ENCODE data around the gene CDK11B.
"Not testable (repeated sequence)": the region's sequence is repeated elsewhere in the genome, so short reads cannot be mapped to it uniquely, and the experiment has no call there.

Gene CDK11B

GRCh38 chr1:1598051-1598719, 60.6 kb downstream of the CDK11B start:
- no peak overlapping the region for H3K27ac ChIP-seq (ENCODE audit: low read depth, low read length)
- H3K79me2 ChIP-seq (ENCODE audit: control insufficient read depth, low read length): no peaks in the 10 kb centered on the region
- peaks cover 48% of the 10 kb centered on the region for H3K27me3 ChIP-seq (ENCODE audit: control insufficient read depth, low read length)
- 0 out of 2 replicates have a peak overlapping the region, but pooled peaks have one; percentile 16 for H3K4me2 ChIP-seq (ENCODE audit: low read length)
- peaks cover 19% of the 10 kb centered on the region for H3K4me1 ChIP-seq (ENCODE audit: control insufficient read depth, low read length)
- TF ChIP-seq CTCF (IDR thresholded peaks at IDR 0.05; ENCODE audit: low read depth, low read length, poor library complexity, severe bottlenecking) (no peak), EZH2phosphoT487 (IDR thresholded peaks at IDR 0.05; ENCODE audit: borderline replicate concordance, low read length) (no peak)
- H3K9me3 ChIP-seq (ENCODE audit: control insufficient read depth, insufficient read depth, low read length): no peaks in the 10 kb centered on the region
- no peaks in the 10 kb centered on the region; the same call in 1 of the 2 replicates for H3F3A ChIP-seq (ENCODE audit: control insufficient read depth, insufficient read depth)
- no peak overlapping the region for H3K4me3 ChIP-seq (ENCODE audit: low read length)
- H4K20me1 ChIP-seq (ENCODE audit: control insufficient read depth, insufficient read depth, low read depth, low read length): 0 out of 2 replicates have a peak, but pooled peaks cover 3% of the 10 kb centered on the region
- H3K9me2 ChIP-seq (replicated peaks; ENCODE audit: control insufficient read depth, low read length): no peaks in the 10 kb centered on the region
- H3K36me3 ChIP-seq (ENCODE audit: control insufficient read depth, low read length): no peaks in the 10 kb centered on the region

- H3K27me3 ChIP-seq (ENCODE audit: control insufficient read depth, low read length): peaks cover 44% of the 10 kb centered on the region
- no peaks in the 10 kb centered on the region for H3K79me2 ChIP-seq (ENCODE audit: control insufficient read depth, low read length)
- no peaks in the 10 kb centered on the region for H3K9me2 ChIP-seq (replicated peaks; ENCODE audit: control insufficient read depth, low read length)
- H3K27ac ChIP-seq (ENCODE audit: low read depth, low read length): no peak overlapping the region
- no peaks in the 10 kb centered on the region for H3F3A ChIP-seq (ENCODE audit: control insufficient read depth, insufficient read depth)
- no peak overlapping the region for H3K4me3 ChIP-seq (ENCODE audit: low read length)
- H3K9me3 ChIP-seq (ENCODE audit: control insufficient read depth, insufficient read depth, low read length): no peaks in the 10 kb centered on the region
- 0 out of 2 replicates have a peak, but pooled peaks cover 3% of the 10 kb centered on the region for H4K20me1 ChIP-seq (ENCODE audit: control insufficient read depth, insufficient read depth, low read depth, low read length)
- H3K4me1 ChIP-seq (ENCODE audit: control insufficient read depth, low read length): peaks cover 12% of the 10 kb centered on the region
- no peaks in the 10 kb centered on the region for H3K36me3 ChIP-seq (ENCODE audit: control insufficient read depth, low read length)
- 0 out of 2 replicates have a peak overlapping the region, but pooled peaks have one; percentile 16 for H3K4me2 ChIP-seq (ENCODE audit: low read length)
- TF ChIP-seq EZH2phosphoT487 (IDR thresholded peaks at IDR 0.05; ENCODE audit: borderline replicate concordance, low read length) (no peak), CTCF (IDR thresholded peaks at IDR 0.05; ENCODE audit: low read depth, low read length, poor library complexity, severe bottlenecking) (peak; percentile 35)
These were observed 61.4 kb downstream of the CDK11B start for GRCh38 chr1:1597275-1597930.

- TF ChIP-seq EZH2phosphoT487 (IDR thresholded peaks at IDR 0.05; ENCODE audit: borderline replicate concordance, low read length): no peak
- no peak for TF ChIP-seq CTCF (IDR thresholded peaks at IDR 0.05; ENCODE audit: low read depth, low read length, poor library complexity, severe bottlenecking)
- H4K20me1 ChIP-seq (ENCODE audit: control insufficient read depth, insufficient read depth, low read depth, low read length): 0 out of 2 replicates have a peak, but pooled peaks cover 3% of the 10 kb centered on the region
- no peaks in the 10 kb centered on the region for H3K36me3 ChIP-seq (ENCODE audit: control insufficient read depth, low read length)
- H3K9me2 ChIP-seq (replicated peaks; ENCODE audit: control insufficient read depth, low read length): no peaks in the 10 kb centered on the region
- no peaks in the 10 kb centered on the region for H3F3A ChIP-seq (ENCODE audit: control insufficient read depth, insufficient read depth)
- peaks cover 9% of the 10 kb centered on the region for H3K4me1 ChIP-seq (ENCODE audit: control insufficient read depth, low read length)
- H3K4me3 ChIP-seq (ENCODE audit: low read length): no peak overlapping the region
- H3K4me2 ChIP-seq (ENCODE audit: low read length): no peak overlapping the region
- H3K27me3 ChIP-seq (ENCODE audit: control insufficient read depth, low read length): peaks cover 37% of the 10 kb centered on the region
- H3K9me3 ChIP-seq (ENCODE audit: control insufficient read depth, insufficient read depth, low read length): no peaks in the 10 kb centered on the region
- no peaks in the 10 kb centered on the region for H3K79me2 ChIP-seq (ENCODE audit: control insufficient read depth, low read length)
- no peak overlapping the region for H3K27ac ChIP-seq (ENCODE audit: low read depth, low read length)
These were observed 62.1 kb downstream of the CDK11B start for GRCh38 chr1:1596493-1597274.

- not testable (repeated sequence) for H3K27ac ChIP-seq (ENCODE audit: low read depth, low read length); H3K9me2 ChIP-seq (replicated peaks; ENCODE audit: control insufficient read depth, low read length); H3K4me2 ChIP-seq (ENCODE audit: low read length); H3F3A ChIP-seq (ENCODE audit: control insufficient read depth, insufficient read depth); H4K20me1 ChIP-seq (ENCODE audit: control insufficient read depth, insufficient read depth, low read depth, low read length); H3K9me3 ChIP-seq (ENCODE audit: control insufficient read depth, insufficient read depth, low read length); H3K36me3 ChIP-seq (ENCODE audit: control insufficient read depth, low read length); H3K4me3 ChIP-seq (ENCODE audit: low read length); H3K79me2 ChIP-seq (ENCODE audit: control insufficient read depth, low read length)
- peaks cover 26% of the 10 kb centered on the region for H3K27me3 ChIP-seq (ENCODE audit: control insufficient read depth, low read length)
- peaks cover 13% of the 10 kb centered on the region for H3K4me1 ChIP-seq (ENCODE audit: control insufficient read depth, low read length)
These were observed 63.5 kb downstream of the CDK11B start for GRCh38 chr1:1595341-1595740.

Data from DOHH2 (cell line).